Spleen (tissue), 11 donors: ENCODE data around the gene SEC61A1. TPM values are rescaled to one million over a fixed set of nuclear protein-coding genes. Genes with fewer than 3 reads are reported as not detected.

Experiments used
- DNase-seq: peaks from one replicate; pipeline ENCODE4 v3.0.0-alpha.2; 2020
- H3K27ac ChIP-seq, 8 donors: fragments of 200-600 bp; sonication (generic) in 7 of 8; 1 replicate in 4 of 8; 2 replicates in 4 of 8; pipeline versions ENCODE4 v1.5.0 to v1.8.0; 2016 to 2021; ENCODE audit warnings: inconsistent platforms in 4 of 8, mild to moderate bottlenecking in 4 of 8, moderate library complexity in 1 of 8
- H3K27me3 ChIP-seq, 7 donors: fragments of 200-600 bp; sonication (generic) in 6 of 7; replicated peaks in 1 of 7; 1 replicate in 4 of 7; 2 replicates in 3 of 7; pipeline versions ENCODE4 v1.5.0 to v1.8.0; 2016 to 2021; ENCODE audit warnings: inconsistent platforms in 3 of 7, mild to moderate bottlenecking in 1 of 7
- H3K36me3 ChIP-seq, 6 donors: fragments of 200-600 bp; sonication (generic) in 5 of 6; 1 replicate in 4 of 6; 2 replicates in 2 of 6; pipeline versions ENCODE4 v1.5.0 to v1.8.0; 2016 to 2021; ENCODE audit warnings: inconsistent platforms in 2 of 6
- H3K4me1 ChIP-seq, 6 donors: fragments of 200-600 bp; sonication (generic) in 5 of 6; 1 replicate in 3 of 6; 2 replicates in 3 of 6; pipeline versions ENCODE4 v1.5.0 to v1.8.0; 2016 to 2021; ENCODE audit warnings: inconsistent platforms in 3 of 6
- H3K4me3 ChIP-seq, 8 donors: fragments of 200-600 bp; sonication (generic) in 7 of 8; 1 replicate in 4 of 8; 2 replicates in 4 of 8; pipeline versions ENCODE4 v1.5.0 to v1.8.0; 2016 to 2021; ENCODE audit warnings: inconsistent platforms in 4 of 8, mild to moderate bottlenecking in 4 of 8, moderate library complexity in 2 of 8
- H3K9me3 ChIP-seq, 8 donors: fragments of 200-600 bp; sonication (generic) in 7 of 8; 1 replicate in 4 of 8; 2 replicates in 4 of 8; pipeline versions ENCODE4 v1.5.0 to v1.8.0; 2016 to 2021; ENCODE audit warnings: inconsistent platforms in 4 of 8
- POLR2A ChIP-seq, 3 donors: fragments of 450-650 bp; IDR thresholded peaks; one replicate each; pipeline ENCODE4 v1.5.1; 2017; ENCODE audit warnings: antibody characterized with exemption in 3 of 3, mild to moderate bottlenecking in 1 of 3
- POLR2AphosphoS5 ChIP-seq, 3 donors: sonication (generic); formaldehyde crosslinking; IDR thresholded peaks; one replicate each; pipeline ENCODE4 v1.5.1; 2017; ENCODE audit warnings: antibody characterized with exemption in 3 of 3
- WGBS, 5 donors: extraction: QIAGEN DNeasy Blood & Tissue Kit in 3 of 5; methylation state at CpG; one replicate each; pipeline versions ENCODE4 v1.1.5 to v1.1.7; 2013 to 2018; 5-methylcytosine and 5-hydroxymethylcytosine counted together
- intact Hi-C: fragments of 100-400 bp; cut with DNase I; formaldehyde crosslinking; loops from one replicate; pipeline ENCODE4 v1.15.0; 2023; ENCODE audit warnings: low total_unique reads
- polyA plus RNA-seq, 3 donors: library from polyadenylated mRNA; stranded (reverse); fragments of 200-250 nt; gene quantifications; one replicate each; pipeline ENCODE4 v1.2.1, GENCODE V29; 2013
- total RNA-seq, 7 donors: library from RNA; depleted of rRNA in 3 of 7; stranded (reverse); fragments of >200 nt in 3 of 7; fragmentation: NEBNext Ultra II Directional in 4 of 7; extraction: Animal tissue kit (Norgen Biotek cat#: 25700) in 4 of 7; gene quantifications; one replicate each; pipeline versions ENCODE4 v1.1.0 to v1.2.1, GENCODE V29; 2016 to 2021
- TF ChIP-seq, protein P1 (sequence below), 11 experiments: fragments of 200-600 bp in 7 of 11; fragments of 450-650 bp in 4 of 11; sonication (generic) in 4 of 11; IDR thresholded peaks in 8 of 11; conservative IDR thresholded peaks in 3 of 11; 1 replicate in 7 of 11; 2 replicates in 4 of 11; pipeline versions ENCODE4 v1.4.0 to v1.8.0; 2016 to 2021; ENCODE audit warnings: antibody characterized with exemption in 11 of 11, inconsistent platforms in 4 of 11, mild to moderate bottlenecking in 1 of 11
- donor health status: healthy with polysubstance abuse.
- donor health status: DM: no; HTN: no; CAD: no; lungs with moderate emphysema.
- donor health status: DM: no; HTN: no; CAD: no.
- donor health status: Bipolar disorder and iron deficiency.
- donor health status: healthy.
- donor health status: DM: no; HTN: no; CAD: no.
- donor health status: DM: yes; HTN: yes; CAD: no.

The SEC61A1 gene
- total and polyA plus RNA-seq, 10 donors = 49.0 to 136 (median 114) TPM

GRCh38 chr3:128072454-128073184 lies 20.4 kb downstream of the SEC61A1 start:
- Histone ChIP-seq H3K4me1 (peaks cover 8 to 58% (median 32%) of the 10 kb centered on the region in 6 donors), H3K27ac (peak overlapping the region in 2 of 8 donors; percentile 27 to 59), H3K27me3 (peaks cover 0 to 16% (median 0%) of the 10 kb centered on the region in 7 donors), H3K4me3 (no peak overlapping the region), H3K9me3 (no peaks in the 10 kb centered on the region), H3K36me3 (peaks cover 0 to 62% (median 55%) of the 10 kb centered on the region in 6 donors)
- intact Hi-C loops = no loop called here
- TF ChIP-seq POLR2AphosphoS5 (IDR thresholded peaks at IDR 0.05) (peak in 2 of 3 donors; percentile 6 to 56), POLR2A (IDR thresholded peaks at IDR 0.05) (no peak)
- TF ChIP-seq, protein P1, sequence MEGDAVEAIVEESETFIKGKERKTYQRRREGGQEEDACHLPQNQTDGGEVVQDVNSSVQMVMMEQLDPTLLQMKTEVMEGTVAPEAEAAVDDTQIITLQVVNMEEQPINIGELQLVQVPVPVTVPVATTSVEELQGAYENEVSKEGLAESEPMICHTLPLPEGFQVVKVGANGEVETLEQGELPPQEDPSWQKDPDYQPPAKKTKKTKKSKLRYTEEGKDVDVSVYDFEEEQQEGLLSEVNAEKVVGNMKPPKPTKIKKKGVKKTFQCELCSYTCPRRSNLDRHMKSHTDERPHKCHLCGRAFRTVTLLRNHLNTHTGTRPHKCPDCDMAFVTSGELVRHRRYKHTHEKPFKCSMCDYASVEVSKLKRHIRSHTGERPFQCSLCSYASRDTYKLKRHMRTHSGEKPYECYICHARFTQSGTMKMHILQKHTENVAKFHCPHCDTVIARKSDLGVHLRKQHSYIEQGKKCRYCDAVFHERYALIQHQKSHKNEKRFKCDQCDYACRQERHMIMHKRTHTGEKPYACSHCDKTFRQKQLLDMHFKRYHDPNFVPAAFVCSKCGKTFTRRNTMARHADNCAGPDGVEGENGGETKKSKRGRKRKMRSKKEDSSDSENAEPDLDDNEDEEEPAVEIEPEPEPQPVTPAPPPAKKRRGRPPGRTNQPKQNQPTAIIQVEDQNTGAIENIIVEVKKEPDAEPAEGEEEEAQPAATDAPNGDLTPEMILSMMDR (IDR thresholded peaks at IDR 0.05 in 8 of 11, conservative IDR thresholded peaks at IDR 0.05 in 3 of 11) = no peak
- DNase-seq = peak; percentile 66
- 83 to 92% (median 90%) methylated on average over 9 to 13 of the region's 13 CpGs for WGBS, 5 donors

GRCh38 chr3:128073185-128073725 lies 21.0 kb downstream of the SEC61A1 start:
- Histone ChIP-seq H3K4me3 (no peak overlapping the region), H3K36me3 (peaks cover 0 to 56% (median 48%) of the 10 kb centered on the region in 6 donors), H3K27me3 (peaks cover 0 to 16% (median 0%) of the 10 kb centered on the region in 7 donors), H3K27ac (peak overlapping the region in 3 of 8 donors; percentile 4 to 59 (median 27)), H3K4me1 (peaks cover 8 to 62% (median 33%) of the 10 kb centered on the region in 6 donors), H3K9me3 (no peaks in the 10 kb centered on the region)
- 77 to 92% (median 88%) methylated on average over 5 to 6 of the region's 6 CpGs for WGBS, 5 donors
- intact Hi-C loops = no loop called here
- DNase-seq = peak; percentile 65
- peak in 1 of 3 donors; percentile 30 for TF ChIP-seq POLR2AphosphoS5 (IDR thresholded peaks at IDR 0.05)
- TF ChIP-seq, protein P1 (IDR thresholded peaks at IDR 0.05 in 8 of 11, conservative IDR thresholded peaks at IDR 0.05 in 3 of 11) = no peak

DNA sequence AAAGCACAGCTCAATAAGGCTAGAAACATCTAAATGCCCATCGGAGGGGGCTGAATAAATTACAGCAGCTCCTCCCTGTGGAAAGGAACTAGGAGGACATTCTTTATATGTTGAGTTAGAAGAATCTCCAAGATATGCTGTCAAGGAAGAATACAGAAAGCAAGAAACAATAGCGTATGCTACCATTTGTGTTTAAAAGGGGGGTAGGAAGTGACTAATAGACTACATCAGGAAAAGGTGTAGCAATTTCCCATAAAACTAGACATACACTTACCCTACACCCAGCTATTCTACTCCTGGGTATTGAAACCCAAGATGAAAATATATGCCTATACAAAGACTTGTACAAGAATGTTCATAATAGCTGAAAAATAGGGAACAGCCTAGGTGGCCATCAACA lies 21.6 kb downstream of the SEC61A1 start:
- peaks cover 0 to 16% (median 0%) of the 10 kb centered on the region in 7 donors for H3K27me3 ChIP-seq
- H3K4me1 ChIP-seq = peaks cover 8 to 62% (median 33%) of the 10 kb centered on the region in 6 donors
- peak overlapping the region in 3 of 8 donors; percentile 4 to 59 (median 27) for H3K27ac ChIP-seq
- no peaks in the 10 kb centered on the region for H3K9me3 ChIP-seq
- DNase-seq = no peak
- TF ChIP-seq, protein P1 (IDR thresholded peaks at IDR 0.05 in 8 of 11, conservative IDR thresholded peaks at IDR 0.05 in 3 of 11) = no peak
- TF ChIP-seq POLR2AphosphoS5 (IDR thresholded peaks at IDR 0.05) (no peak), POLR2A (IDR thresholded peaks at IDR 0.05) (no peak)
- 55 to 84% (median 68%) methylated on average over 2 of the region's 2 CpGs for WGBS, 5 donors
- no peak overlapping the region for H3K4me3 ChIP-seq
- H3K36me3 ChIP-seq = peaks cover 0 to 56% (median 44%) of the 10 kb centered on the region in 6 donors
- intact Hi-C loops = no loop called here
